NT2/D1 (cell line): ENCODE measurements around the gene CAPN12.

ENCODE experiments used
- SUZ12 ChIP-seq: IDR thresholded peaks from 2 replicates; pipeline ENCODE4 v1.6.1; 2011; ENCODE audit not compliant: insufficient read length, insufficient read depth; ENCODE audit errors: extremely low read depth
- YY1 ChIP-seq: IDR thresholded peaks from 2 replicates; pipeline ENCODE4 v1.6.1; 2011; ENCODE audit not compliant: insufficient read length, insufficient read depth
- ZNF274 ChIP-seq: IDR thresholded peaks from 2 replicates; pipeline ENCODE4 v1.6.1; 2011; ENCODE audit warnings: mild to moderate bottlenecking, low read depth, low read length

DNA sequence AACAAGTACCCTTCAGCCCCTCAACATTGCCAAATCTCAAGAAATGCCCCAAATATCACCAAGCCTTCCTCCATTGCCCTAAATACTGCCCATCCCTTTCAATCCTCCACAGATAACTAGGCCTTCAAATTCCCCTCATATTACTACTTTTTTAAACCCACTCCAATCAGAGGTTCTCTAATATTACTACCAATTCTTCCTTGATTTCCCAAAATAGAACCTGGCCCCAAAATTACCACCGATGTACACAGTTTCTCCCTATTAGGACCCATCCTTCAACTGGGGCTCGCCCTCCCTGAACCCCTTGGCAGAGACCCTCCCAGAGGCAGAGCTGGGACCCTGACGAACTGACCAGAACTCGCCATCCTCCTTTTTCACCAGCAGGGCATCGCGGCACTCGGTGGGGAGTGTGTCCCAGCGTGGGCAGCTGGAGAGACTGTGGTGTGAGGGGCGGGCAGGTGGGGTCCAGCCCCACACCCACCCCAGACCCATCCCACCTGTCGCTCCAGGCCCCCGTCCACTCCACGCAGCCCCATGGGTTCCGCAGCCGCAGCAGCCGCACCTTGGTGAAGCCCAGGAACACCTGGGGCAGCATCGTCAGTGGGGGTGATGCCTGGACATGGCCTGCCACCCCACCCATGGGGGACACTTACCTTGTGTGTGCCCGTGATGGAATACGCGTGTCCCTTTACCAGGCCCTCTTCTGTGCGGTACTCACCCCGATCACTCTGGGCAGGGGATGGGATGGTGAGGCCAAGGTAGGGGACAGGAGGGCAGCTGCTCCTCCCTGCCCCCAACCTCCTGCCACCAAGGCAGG lies 6.1 kb downstream of the CAPN12 start:
- TF ChIP-seq ZNF274 (no peak), YY1 (no peak), SUZ12 (no peak)
